H1 (cell line): ENCODE data around the gene FAM204A. TPM values are rescaled to one million over a fixed set of nuclear protein-coding genes. Genes with fewer than 3 reads are reported as not detected.

Experiments
- SIX5 ChIP-seq: IDR thresholded peaks from 2 replicates; pipeline ENCODE4 v1.6.1; 2011; ENCODE audit warnings: mild to moderate bottlenecking, low read depth, low read length
- SP1 ChIP-seq: IDR thresholded peaks from 2 replicates; pipeline ENCODE4 v1.6.1; 2011; ENCODE audit warnings: low read depth, low read length
- polyA plus RNA-seq, 7 experiments: library from polyadenylated mRNA; depleted of rRNA in 3 of 7; stranded (reverse) in 5 of 7; unstranded in 2 of 7; fragments of >200 nt in 5 of 7; fragments of 200-250 nt in 2 of 7; gene quantifications; 1 replicate in 5 of 7; 2 replicates in 1 of 7; 4 replicates in 1 of 7; pipeline versions ENCODE4 v1.2.1 to v1.2.3, GENCODE V29; 2011 to 2013; ENCODE audit warnings: missing spikeins in 2 of 7, mixed read lengths in 2 of 7
- total RNA-seq: library from RNA; stranded (reverse); fragmentation: NEBNext Ultra II Directional; extraction: Animal tissue kit (Norgen Biotek cat#: 25700); gene quantifications from 2 replicates; pipeline ENCODE4 v1.2.1, GENCODE V29; 2021

The FAM204A gene
- total and polyA plus RNA-seq, 2 of the 8 experiments (the other 6 are each of a cell fraction or from before 2014, with no cell fraction given) = 4.9 to 37.4 TPM

GRCh38 chr10:118271671-118272070, 70.5 kb downstream of the FAM204A start (continued):
- TF ChIP-seq SIX5 = no peak
- TF ChIP-seq SP1 = no peak
